Embryonic facial prominence (tissue), 1 donor: ENCODE results near the gene ANKRD39.

Experiments
- DNase-seq: peaks from one replicate; pipeline ENCODE4 v3.0.0-alpha.2; 2016; ENCODE audit errors: extremely low spot score

Gene ANKRD39

DNA sequence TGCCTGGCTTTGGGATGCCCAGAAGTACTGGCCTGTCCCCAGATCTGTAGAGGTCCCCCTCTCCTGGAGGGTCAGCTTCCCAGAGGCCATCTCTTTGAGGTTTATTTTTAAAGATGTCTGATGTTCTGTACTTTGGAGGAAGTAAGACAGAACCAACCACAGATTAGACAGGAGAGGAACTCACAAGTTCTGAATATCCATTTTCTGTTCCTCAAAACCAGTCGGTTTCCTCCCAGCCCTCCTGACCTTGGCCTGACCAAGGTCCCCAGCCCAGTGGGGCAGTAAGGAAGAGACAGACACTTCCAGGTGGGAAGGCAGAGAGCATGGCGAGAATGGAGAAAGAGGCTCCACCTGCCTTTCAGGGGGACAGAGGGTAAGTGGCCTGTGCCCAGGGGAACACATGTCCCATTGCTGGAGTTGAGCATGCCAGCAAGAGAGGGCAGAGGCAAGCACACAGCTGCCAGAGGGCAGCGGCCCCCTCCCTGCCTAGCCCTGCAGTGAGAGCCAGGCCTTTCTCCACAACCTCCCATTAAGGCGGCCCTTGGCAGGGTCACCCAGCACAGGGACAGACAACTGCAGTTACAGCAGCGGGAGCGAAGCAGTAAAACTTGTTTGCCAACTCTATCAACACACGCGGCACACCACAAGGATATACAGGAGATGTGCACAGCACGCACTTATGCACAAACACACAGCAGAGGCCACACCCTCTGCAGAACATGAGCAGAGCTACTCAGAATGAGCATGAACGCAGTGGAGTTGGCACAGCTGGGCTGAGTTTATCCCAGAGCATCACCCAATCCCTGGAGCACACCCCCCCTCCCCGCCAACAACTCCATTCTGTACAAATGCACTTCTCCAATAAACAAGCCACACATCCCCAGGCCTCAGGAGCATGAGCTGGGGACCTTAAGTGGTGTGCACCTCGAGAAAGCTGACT lies 30.5 kb upstream of the ANKRD39 start:
- DNase-seq, result no peak

DNA sequence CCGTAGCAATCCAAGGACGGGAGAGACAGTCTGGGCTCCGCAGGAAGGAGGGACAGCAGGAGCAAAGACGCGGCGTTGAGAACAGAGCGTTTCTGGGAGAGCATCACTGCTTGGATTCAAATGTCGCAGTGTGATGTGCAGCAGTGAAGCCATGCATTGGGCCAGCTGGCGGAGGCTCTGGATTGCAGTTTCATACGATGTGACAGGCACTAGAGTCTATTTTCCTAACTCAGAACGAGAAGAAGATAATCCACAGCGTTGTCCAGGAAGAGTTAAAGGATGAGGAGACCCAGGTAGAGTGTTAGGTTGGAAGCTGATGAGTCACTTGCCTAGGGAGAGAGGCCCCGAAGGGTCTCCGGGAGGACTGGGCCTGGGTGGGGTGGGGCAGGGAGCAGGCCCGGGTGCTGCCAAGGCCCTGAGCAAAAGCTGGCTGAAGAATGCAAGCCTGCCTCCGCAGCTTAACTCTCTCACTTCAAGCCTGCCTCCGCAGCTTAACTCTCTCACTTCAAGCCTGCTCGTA lies 29.7 kb upstream of the ANKRD39 start:
- no peak for DNase-seq

GRCh38 chr2:96885432-96886347 lies 27.9 kb upstream of the ANKRD39 start:
- no peak for DNase-seq

GRCh38 chr2:96884299-96885094 lies 26.7 kb upstream of the ANKRD39 start:
- no peak for DNase-seq

DNA sequence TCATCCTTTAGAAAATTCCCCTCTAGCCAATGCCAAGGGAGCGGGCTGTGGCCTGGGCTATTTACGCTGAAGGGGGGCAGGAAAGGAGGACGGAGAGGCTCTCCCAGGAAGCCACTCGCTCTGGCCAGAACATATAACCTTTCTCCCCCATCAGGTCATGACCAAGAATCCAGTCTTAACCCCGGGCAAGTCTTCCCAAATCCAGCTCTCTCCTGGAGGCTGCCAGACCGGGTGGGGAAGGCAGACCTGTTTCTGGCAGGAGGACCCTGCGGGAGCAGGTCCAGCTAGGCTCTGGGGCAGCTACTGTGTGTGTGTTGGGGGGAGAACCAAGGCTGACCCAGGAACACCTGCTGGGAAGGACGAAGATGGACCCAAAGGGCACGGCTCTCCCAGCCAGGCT lies 25.5 kb upstream of the ANKRD39 start:
- no peak for DNase-seq

DNA sequence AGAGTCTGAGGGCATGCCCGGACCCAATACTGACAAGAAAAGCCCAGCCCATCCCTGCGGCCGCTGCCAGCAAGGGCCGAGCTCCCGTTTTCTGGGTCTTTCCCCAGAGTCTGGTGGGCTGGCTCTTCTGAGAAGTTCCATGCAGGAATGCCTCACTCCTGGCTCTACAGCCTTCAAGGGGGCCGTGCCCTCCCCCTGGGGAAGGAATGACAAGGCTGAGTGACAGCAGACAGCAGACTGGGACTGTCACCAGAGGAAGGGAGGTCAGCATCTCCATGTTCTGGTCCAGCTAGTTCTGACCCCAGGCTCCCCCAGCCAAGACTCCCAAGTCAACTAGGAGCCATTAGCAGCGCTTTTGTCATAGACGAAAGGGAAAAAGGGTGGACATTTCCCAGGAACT lies 25.1 kb upstream of the ANKRD39 start:
- DNase-seq, result no peak

DNA sequence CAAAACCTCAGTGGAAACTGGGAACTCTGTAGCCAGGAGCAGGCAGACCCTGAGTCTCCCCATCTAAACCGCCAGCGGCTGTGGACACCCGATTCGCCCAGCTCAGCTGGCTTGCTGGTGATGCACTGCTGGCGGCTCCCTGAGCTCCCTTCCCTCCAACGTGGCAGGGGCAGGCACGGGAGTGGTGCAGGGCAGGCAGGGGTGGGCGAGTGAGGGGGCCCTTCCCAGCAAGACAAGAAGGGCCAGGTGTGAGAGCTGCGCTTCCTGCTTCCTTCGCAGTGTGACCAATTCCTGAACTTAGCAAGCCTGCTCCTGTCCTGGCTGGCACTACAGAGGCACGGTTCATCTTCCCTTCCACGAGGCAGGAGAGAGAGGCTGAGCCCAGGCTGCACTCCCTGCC lies 24.4 kb upstream of the ANKRD39 start:
- no peak for DNase-seq

DNA sequence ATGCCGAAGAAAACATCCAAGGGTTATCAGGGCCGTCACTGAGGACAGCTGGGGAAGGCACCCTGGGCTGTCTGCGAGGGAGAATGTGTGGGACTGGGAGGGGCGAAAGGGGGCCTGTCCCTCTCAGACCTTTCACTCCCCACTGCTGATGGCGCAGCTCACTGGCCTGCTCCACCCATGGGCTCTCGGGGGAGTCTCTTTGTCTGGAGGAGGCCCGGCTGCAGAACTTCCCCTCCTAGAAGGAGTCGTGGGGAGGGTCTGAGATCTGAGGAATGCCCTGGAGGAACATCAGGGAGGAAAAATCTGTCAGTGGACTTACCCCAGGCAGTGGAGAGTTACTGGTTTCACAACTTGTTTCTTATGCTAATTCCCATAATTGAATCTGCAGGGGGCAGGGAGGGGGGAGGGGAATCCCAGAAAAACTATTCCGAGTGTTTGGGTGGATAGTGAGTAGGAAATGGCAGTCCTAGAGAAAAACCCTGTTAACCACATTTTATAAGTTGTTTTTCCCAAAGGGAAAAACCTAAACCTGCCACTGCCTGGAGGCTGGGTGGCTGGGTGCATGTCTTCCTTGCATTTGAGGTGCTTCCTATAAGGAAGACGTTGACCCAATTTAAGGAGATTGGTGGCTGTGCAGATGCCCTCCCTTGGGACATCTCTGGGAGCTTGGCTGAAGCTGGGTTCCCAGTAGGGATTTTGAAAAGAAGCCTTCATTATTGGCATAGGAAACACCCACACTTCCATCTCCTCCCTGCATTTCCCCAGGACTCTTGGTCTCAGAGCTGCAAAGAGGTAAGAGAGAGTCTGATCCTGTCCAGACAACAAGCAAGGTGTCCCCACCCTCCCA lies 23.8 kb upstream of the ANKRD39 start:
- no peak for DNase-seq

DNA sequence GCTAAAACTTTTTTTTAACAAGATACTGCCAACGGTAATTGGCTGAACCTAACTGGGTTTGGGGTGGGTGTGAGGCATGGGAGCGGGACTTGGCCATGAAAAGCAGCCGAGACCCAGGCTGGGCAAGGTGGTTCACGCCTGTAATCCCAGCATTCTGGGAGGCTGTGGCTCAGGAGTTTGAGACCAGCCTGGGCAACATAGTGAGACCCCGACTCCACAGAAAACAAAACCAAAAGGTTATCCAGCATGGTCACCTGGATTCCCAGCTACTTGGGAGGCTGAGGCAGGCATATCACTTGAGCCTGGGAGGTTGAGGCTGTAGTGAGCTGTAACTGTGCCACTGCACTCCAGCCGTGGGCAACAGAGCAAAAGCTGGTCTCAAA lies 23.1 kb upstream of the ANKRD39 start:
- no peak for DNase-seq

DNA sequence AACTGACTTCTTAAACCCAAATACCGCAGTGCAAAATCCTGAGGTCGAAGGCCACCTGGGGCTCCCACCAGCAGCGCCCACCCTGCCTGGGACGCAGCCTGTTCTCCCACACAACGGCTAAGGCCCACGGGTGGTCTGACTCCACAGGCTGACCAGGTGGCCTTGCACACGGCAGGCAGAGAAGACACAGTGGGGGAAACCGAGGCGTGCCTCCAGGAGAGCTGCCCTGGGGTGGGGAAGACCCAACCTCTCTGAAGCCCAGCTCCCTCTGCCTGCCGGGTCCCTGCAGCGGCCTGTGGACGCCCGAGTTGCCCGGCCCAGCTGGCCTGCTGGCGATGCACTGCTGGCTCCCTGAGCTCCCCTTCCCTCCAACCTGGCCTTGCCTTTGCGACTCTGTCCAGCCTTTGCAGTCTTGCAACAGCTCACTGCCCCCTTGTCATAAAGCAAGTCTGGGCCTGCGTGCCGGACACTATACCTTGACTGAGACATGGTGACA lies 21.8 kb upstream of the ANKRD39 start:
- DNase-seq, result no peak

DNA sequence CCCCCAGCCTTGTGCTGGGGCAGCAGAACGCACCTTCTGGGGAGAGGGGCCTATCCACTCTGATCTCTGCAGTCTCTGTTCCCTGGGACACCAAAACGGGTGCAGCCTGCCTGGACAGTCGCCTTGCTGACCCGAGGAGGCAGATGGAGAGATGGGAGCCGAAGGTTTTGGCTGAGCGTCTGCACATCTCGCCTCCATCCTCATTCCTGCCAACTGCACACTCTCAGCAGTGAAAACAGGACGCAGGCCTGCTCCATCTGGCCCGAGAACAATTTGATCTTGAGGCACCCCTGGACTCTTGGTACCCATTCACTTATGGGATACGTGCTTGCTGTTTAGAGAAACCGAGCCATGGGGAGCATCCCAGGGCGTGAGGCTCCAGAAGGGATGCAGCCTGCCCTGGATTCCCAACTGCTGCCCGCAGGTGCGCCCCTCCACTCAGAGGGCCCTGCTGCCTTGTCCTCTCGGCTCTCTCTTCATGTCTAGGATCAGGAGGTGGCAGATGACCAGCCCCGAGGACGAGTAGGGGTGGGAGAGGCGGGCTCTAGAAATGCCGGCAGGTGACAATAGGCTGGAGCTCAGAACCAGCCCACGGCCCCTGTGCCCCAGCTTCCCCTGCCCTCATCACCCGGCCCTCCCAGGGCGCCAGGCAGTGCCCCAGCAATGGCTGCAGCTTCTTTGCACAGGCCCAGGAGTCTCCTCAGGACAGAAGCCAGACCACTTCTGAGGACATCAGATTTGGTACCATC lies 21.2 kb upstream of the ANKRD39 start:
- DNase-seq, result no peak

DNA sequence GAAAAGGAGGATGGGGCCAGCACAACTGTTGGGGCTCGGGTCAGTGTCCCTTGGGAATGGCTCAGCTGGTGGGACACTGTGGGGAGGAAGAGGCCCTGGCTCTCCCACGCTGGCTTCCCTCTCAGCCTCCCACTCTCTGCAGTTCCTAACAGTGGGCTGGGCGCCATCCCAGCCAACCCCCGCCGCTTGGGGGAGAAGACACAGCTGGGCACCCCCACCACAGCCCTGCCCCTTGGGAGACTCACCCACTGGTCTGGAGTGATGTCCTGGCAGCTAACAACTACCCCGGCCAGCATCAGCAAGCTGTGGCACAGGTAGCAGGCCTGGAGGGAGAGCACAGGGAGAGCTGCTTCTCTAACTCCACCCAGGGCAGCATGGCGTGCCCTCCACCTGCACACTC lies 20.4 kb upstream of the ANKRD39 start:
- no peak for DNase-seq

DNA sequence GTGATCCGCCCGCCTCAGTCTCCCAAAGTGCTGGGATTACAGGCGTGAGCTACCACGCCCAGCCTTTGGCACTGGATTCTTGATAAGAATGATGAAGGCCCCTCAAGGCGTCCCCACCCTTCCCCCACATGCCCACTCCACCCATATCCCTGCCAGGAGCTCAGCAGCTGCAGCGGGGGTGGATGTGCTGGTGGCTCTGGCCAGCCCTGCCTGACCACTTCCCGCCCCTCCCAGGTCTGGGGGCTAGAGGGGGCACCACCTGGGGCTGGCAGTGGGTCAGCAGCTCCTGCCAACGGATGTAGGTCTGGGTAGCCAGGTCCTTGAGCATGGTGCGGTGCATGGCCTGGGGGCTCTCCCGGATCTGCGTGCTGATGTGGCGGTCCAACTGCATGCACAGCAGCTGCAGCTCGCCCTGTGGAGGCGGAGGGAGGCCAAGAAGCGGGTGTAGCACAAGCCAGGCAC lies 19.8 kb upstream of the ANKRD39 start:
- no peak for DNase-seq

DNA sequence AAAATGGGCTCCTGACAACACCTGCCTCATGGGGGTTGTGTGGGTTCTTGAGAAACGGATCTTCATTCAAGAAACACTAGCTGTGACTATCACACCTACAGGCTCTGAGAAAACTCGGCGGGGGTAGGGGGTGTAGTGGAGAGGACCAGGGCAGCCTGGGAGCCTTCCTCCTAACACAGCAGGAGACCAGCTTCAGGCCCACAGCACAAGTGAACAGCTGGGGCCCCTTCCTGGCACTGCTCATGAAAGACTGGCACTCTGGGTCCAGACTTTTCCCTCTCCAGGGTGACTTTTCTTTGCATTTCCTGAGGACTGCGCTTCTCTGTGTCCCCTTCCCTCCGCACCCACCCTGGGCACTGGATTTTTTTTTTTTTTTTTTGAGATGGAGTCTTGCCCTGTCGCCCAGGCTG lies 19.2 kb upstream of the ANKRD39 start:
- DNase-seq, result no peak

GRCh38 chr2:96876269-96877041 lies 18.6 kb upstream of the ANKRD39 start:
- DNase-seq, result no peak

DNA sequence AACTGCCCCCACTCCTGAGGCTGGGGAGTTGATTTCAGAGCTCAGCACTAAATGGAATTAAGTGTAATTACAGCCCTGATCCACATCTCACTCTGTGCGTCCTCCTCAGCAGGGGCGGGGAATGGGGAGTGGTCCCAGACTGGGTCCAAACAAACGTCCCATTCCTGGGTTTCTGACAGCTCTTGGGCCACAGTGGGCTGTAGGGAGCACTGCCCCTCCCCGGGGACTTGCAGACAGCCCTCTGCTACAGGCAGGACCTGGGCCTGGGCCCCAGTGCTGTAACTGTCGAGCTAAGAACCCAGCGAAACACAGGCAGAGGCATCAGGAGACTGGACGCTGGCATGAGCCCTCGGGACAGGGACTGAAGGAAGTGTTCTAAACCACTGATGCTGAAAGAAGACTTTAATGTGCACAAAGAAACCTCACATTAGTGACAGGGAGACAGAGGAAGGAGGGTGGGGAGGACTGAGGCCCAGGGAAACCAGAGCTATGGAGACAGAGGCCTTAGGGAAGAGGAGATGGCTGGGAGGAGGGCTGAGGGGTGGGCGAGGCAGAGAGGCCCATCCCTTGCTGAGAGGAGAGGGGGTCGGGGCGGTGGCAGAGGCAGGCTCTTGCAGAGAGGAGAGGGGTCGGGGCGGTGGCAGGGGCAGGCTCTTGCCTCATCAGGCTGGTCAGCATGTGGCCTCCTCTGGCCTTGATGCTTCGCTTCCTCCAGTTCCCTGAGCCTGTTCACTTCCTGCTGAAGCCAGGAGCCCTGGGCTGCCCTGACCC lies 17.9 kb upstream of the ANKRD39 start:
- DNase-seq, result no peak

GRCh38 chr2:96874198-96874831 lies 16.5 kb upstream of the ANKRD39 start:
- no peak for DNase-seq

GRCh38 chr2:96873651-96874096 lies 15.9 kb upstream of the ANKRD39 start:
- no peak for DNase-seq
